ENCODE results near the gene CREB5. TPM values are rescaled to one million over a fixed set of nuclear protein-coding genes. Genes with fewer than 3 reads are reported as not detected.

Gene CREB5
- total and polyA plus RNA-seq, 2 donors (not counting 3 experiments of a cell fraction or from before 2014, with no cell fraction given) = 19.6 to 28.4 TPM

DNA sequence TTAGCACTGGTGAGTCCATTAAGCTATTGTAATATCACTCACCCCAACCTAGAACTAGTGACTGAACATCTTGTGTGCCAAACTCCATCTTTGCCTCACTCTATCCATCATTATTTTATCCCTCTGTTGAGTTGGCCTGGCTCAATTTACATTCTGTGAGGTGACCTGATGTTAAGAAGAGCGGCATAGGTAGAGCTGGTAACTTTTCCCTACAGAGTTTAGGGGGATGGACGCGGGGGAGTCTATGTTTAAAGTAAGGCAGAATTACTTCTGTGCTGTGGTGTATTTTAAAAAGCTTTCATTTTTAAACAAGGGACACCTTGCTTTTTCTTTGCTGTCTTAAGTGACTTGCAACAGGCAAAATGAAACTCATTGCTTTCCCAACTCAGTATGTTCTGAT lies 186.3 kb downstream of the CREB5 start:
- CTCF ChIA-PET = interaction anchor here (1.4 kb wide), 1 partner anchor 23 kb away, joined by 4 read pairs; no protein-coding TSS in a partner anchor
- no peaks in the 10 kb centered on the region for H3K9me3 ChIP-seq (replicated peaks; ENCODE audit: control insufficient read depth, insufficient read depth, low read length)
- POLR2A ChIA-PET = no interaction called here
- no peaks in the 10 kb centered on the region for H3K36me3 ChIP-seq (ENCODE audit: control insufficient read depth in 2 of 2, extremely low read depth in 1 of 2, insufficient read depth in 2 of 2, low read length in 2 of 2)
- H3K4me1 ChIP-seq (ENCODE audit: control insufficient read depth, extremely low read depth, insufficient read depth, low read length) = no peaks in the 10 kb centered on the region
- TF ChIP-seq JUN (IDR thresholded peaks at IDR 0.05; ENCODE audit: borderline replicate concordance, insufficient read depth, insufficient read length, low read depth) = no peak
- no peak for TF ChIP-seq EZH2 (IDR thresholded peaks at IDR 0.05; ENCODE audit: borderline replicate concordance, low read depth, low read length, severe bottlenecking)
- TF ChIP-seq POLR2A (IDR thresholded peaks at IDR 0.05; ENCODE audit: low read depth, low read length) = no peak
- TF ChIP-seq GATA2 (IDR thresholded peaks at IDR 0.05; ENCODE audit: insufficient read depth, insufficient read length, low read depth, low read length) = no peak
- no peak for TF ChIP-seq FOS (IDR thresholded peaks at IDR 0.05; ENCODE audit: borderline replicate concordance, insufficient read depth, low read length)
- no TSS peak for BruUV-seq (replicated peaks)
- H2AFZ ChIP-seq (ENCODE audit: low read depth, low read length) = no peak overlapping the region
- H3K9ac ChIP-seq (replicated peaks; ENCODE audit: extremely low read depth, insufficient read depth, low read length) = no peak overlapping the region
- H3K9me1 ChIP-seq (replicated peaks; ENCODE audit: control insufficient read depth, extremely low read depth, insufficient read depth, low read length) = no peaks in the 10 kb centered on the region
- no peak overlapping the region for H3K4me3 ChIP-seq (replicated peaks in 1 of 3; ENCODE audit: insufficient read depth in 1 of 3, low read depth in 1 of 3, low read length in 3 of 3)
- DNase-seq (ENCODE audit: low read depth, low spot score) = no peak
- no peak overlapping the region for H3K4me2 ChIP-seq (ENCODE audit: insufficient read depth, low read length)
- dilution Hi-C loops (cut with MboI; ENCODE audit: extremely low pct_ligation_motif_present, low sequenced_read_pairs) (no loop called here), intact Hi-C loops (cut with micrococcal nuclease) (no loop called here)
- peaks cover 0 to 4% of the 10 kb centered on the region in 2 experiments for H3K27me3 ChIP-seq (ENCODE audit: control insufficient read depth in 2 of 2, insufficient read depth in 2 of 2, low read length in 2 of 2)
- no peak overlapping the region for H3K27ac ChIP-seq (ENCODE audit: insufficient read depth, low read depth, low read length)
- H3K79me2 ChIP-seq (ENCODE audit: control insufficient read depth, insufficient read depth, low read length) = no peaks in the 10 kb centered on the region
- no peaks in the 10 kb centered on the region for H4K20me1 ChIP-seq (replicated peaks; ENCODE audit: control insufficient read depth, extremely low read depth, insufficient read depth, low read length)
- no peak for FAIRE-seq

DNA sequence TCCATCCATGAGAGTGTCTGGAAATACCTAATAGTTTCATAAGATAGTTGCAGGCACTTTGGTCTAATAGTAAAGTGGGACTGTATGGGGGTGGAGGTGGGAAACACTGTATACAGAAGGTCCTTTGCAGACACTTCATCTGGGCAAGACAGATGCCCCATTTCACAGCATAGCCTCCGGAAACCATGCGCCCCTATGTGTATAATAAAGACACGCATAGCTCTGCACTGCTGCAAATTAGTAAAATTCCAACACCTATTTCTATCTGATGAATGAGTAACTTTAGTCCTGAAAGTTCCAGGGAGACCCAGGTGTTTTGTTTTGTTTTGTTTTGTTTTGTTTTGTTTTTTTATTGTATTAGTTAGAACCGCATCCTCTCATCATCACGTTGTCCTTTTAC lies 187.1 kb downstream of the CREB5 start:
- FAIRE-seq = no peak
- H3K9me1 ChIP-seq (replicated peaks; ENCODE audit: control insufficient read depth, extremely low read depth, insufficient read depth, low read length) = no peaks in the 10 kb centered on the region
- peaks cover 0 to 2% of the 10 kb centered on the region in 2 experiments for H3K27me3 ChIP-seq (ENCODE audit: control insufficient read depth in 2 of 2, insufficient read depth in 2 of 2, low read length in 2 of 2)
- dilution Hi-C loops (cut with MboI; ENCODE audit: extremely low pct_ligation_motif_present, low sequenced_read_pairs) = no loop called here
- POLR2A ChIA-PET = no interaction called here
- H3K4me1 ChIP-seq (ENCODE audit: control insufficient read depth, extremely low read depth, insufficient read depth, low read length) = peaks cover 6% of the 10 kb centered on the region
- no peak overlapping the region for H3K4me2 ChIP-seq (ENCODE audit: insufficient read depth, low read length)
- no peak overlapping the region for H3K4me3 ChIP-seq (replicated peaks in 1 of 3; ENCODE audit: insufficient read depth in 1 of 3, low read depth in 1 of 3, low read length in 3 of 3)
- H3K27ac ChIP-seq (ENCODE audit: insufficient read depth, low read depth, low read length) = no peak overlapping the region
- CTCF ChIA-PET = interaction anchor here (1.4 kb wide), 1 partner anchor 24 kb away, joined by 4 read pairs; no protein-coding TSS in a partner anchor
- H3K9me3 ChIP-seq (replicated peaks; ENCODE audit: control insufficient read depth, insufficient read depth, low read length) = no peaks in the 10 kb centered on the region
- no peak overlapping the region for H3K9ac ChIP-seq (replicated peaks; ENCODE audit: extremely low read depth, insufficient read depth, low read length)
- BruUV-seq (replicated peaks) = no TSS peak
- H3K36me3 ChIP-seq (ENCODE audit: control insufficient read depth in 2 of 2, extremely low read depth in 1 of 2, insufficient read depth in 2 of 2, low read length in 2 of 2) = no peaks in the 10 kb centered on the region
- DNase-seq (ENCODE audit: low read depth, low spot score) = no peak
- H3K79me2 ChIP-seq (ENCODE audit: control insufficient read depth, insufficient read depth, low read length) = no peaks in the 10 kb centered on the region
- intact Hi-C loops (cut with micrococcal nuclease) = no loop called here
- no peaks in the 10 kb centered on the region for H4K20me1 ChIP-seq (replicated peaks; ENCODE audit: control insufficient read depth, extremely low read depth, insufficient read depth, low read length)
- TF ChIP-seq FOS (IDR thresholded peaks at IDR 0.05; ENCODE audit: borderline replicate concordance, insufficient read depth, low read length) (no peak), JUN (IDR thresholded peaks at IDR 0.05; ENCODE audit: borderline replicate concordance, insufficient read depth, insufficient read length, low read depth) (no peak), EZH2 (IDR thresholded peaks at IDR 0.05; ENCODE audit: borderline replicate concordance, low read depth, low read length, severe bottlenecking) (no peak), POLR2AphosphoS5 (IDR thresholded peaks at IDR 0.05; ENCODE audit: insufficient read depth, low read depth, low read length) (no peak), POLR2A (IDR thresholded peaks at IDR 0.05; ENCODE audit: low read depth, low read length) (no peak), GATA2 (IDR thresholded peaks at IDR 0.05; ENCODE audit: insufficient read depth, insufficient read length, low read depth, low read length) (no peak), MYC (IDR thresholded peaks at IDR 0.05; ENCODE audit: low read depth, low read length) (no peak)
- TF ChIP-seq, protein P1, sequence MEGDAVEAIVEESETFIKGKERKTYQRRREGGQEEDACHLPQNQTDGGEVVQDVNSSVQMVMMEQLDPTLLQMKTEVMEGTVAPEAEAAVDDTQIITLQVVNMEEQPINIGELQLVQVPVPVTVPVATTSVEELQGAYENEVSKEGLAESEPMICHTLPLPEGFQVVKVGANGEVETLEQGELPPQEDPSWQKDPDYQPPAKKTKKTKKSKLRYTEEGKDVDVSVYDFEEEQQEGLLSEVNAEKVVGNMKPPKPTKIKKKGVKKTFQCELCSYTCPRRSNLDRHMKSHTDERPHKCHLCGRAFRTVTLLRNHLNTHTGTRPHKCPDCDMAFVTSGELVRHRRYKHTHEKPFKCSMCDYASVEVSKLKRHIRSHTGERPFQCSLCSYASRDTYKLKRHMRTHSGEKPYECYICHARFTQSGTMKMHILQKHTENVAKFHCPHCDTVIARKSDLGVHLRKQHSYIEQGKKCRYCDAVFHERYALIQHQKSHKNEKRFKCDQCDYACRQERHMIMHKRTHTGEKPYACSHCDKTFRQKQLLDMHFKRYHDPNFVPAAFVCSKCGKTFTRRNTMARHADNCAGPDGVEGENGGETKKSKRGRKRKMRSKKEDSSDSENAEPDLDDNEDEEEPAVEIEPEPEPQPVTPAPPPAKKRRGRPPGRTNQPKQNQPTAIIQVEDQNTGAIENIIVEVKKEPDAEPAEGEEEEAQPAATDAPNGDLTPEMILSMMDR (IDR thresholded peaks at IDR 0.05; ENCODE audit: extremely low read depth in 1 of 2, insufficient read depth in 1 of 2, low read depth in 1 of 2, low read length in 2 of 2) = no peak
- TF ChIP-seq, protein P2, sequence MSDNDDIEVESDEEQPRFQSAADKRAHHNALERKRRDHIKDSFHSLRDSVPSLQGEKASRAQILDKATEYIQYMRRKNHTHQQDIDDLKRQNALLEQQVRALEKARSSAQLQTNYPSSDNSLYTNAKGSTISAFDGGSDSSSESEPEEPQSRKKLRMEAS (IDR thresholded peaks at IDR 0.05; ENCODE audit: insufficient read depth, insufficient read length) = no peak
- H2AFZ ChIP-seq (ENCODE audit: low read depth, low read length) = no peak overlapping the region

Measured in endothelial cell of umbilical vein (primary cell).